ENCODE data around the gene CAPZB.

The CAPZB gene

GRCh38 chr1:19401535-19401889 lies 83.8 kb downstream of the CAPZB start:
- TF ChIP-seq MAX (IDR thresholded peaks at IDR 0.05; ENCODE audit: low read depth, low read length) (no peak), CTCF (IDR thresholded peaks at IDR 0.05; ENCODE audit: low read depth, low read length) (no peak), POLR2A (IDR thresholded peaks at IDR 0.05; ENCODE audit: extremely low read depth, insufficient read length) (no peak), MYC (IDR thresholded peaks at IDR 0.05; ENCODE audit: low read depth, low read length) (no peak)
- no peak for DNase-seq (ENCODE audit: low read depth)
- H3K4me3 ChIP-seq (ENCODE audit: low read depth, low read length) = no peak overlapping the region

GRCh38 chr1:19400875-19401534 lies 84.3 kb downstream of the CAPZB start:
- no peak overlapping the region for H3K4me3 ChIP-seq (ENCODE audit: low read depth, low read length)
- no peak for TF ChIP-seq MYC (IDR thresholded peaks at IDR 0.05; ENCODE audit: low read depth, low read length)
- TF ChIP-seq POLR2A (IDR thresholded peaks at IDR 0.05; ENCODE audit: extremely low read depth, insufficient read length) = no peak
- no peak for TF ChIP-seq MAX (IDR thresholded peaks at IDR 0.05; ENCODE audit: low read depth, low read length)
- no peak for TF ChIP-seq CTCF (IDR thresholded peaks at IDR 0.05; ENCODE audit: low read depth, low read length)
- no peak for DNase-seq (ENCODE audit: low read depth)

- TF ChIP-seq MYC (IDR thresholded peaks at IDR 0.05; ENCODE audit: low read depth, low read length) (no peak), MAX (IDR thresholded peaks at IDR 0.05; ENCODE audit: low read depth, low read length) (no peak), POLR2A (IDR thresholded peaks at IDR 0.05; ENCODE audit: extremely low read depth, insufficient read length) (no peak), CTCF (IDR thresholded peaks at IDR 0.05; ENCODE audit: low read depth, low read length) (no peak)
- no peak for DNase-seq (ENCODE audit: low read depth)
- H3K4me3 ChIP-seq (ENCODE audit: low read depth, low read length) = no peak overlapping the region
These were observed 85.1 kb downstream of the CAPZB start for GRCh38 chr1:19400192-19400611.

GRCh38 chr1:19398309-19398760 lies 87.0 kb downstream of the CAPZB start:
- TF ChIP-seq CTCF (IDR thresholded peaks at IDR 0.05; ENCODE audit: low read depth, low read length) = no peak
- TF ChIP-seq POLR2A (IDR thresholded peaks at IDR 0.05; ENCODE audit: extremely low read depth, insufficient read length) = no peak
- TF ChIP-seq MYC (IDR thresholded peaks at IDR 0.05; ENCODE audit: low read depth, low read length) = no peak
- no peak for TF ChIP-seq MAX (IDR thresholded peaks at IDR 0.05; ENCODE audit: low read depth, low read length)
- no peak for DNase-seq (ENCODE audit: low read depth)
- no peak overlapping the region for H3K4me3 ChIP-seq (ENCODE audit: low read depth, low read length)

GRCh38 chr1:19397217-19397945 lies 88.0 kb downstream of the CAPZB start:
- TF ChIP-seq POLR2A (IDR thresholded peaks at IDR 0.05; ENCODE audit: extremely low read depth, insufficient read length) = no peak
- TF ChIP-seq MAX (IDR thresholded peaks at IDR 0.05; ENCODE audit: low read depth, low read length) = no peak
- TF ChIP-seq MYC (IDR thresholded peaks at IDR 0.05; ENCODE audit: low read depth, low read length) = no peak
- no peak for TF ChIP-seq CTCF (IDR thresholded peaks at IDR 0.05; ENCODE audit: low read depth, low read length)
- no peak overlapping the region for H3K4me3 ChIP-seq (ENCODE audit: low read depth, low read length)
- no peak for DNase-seq (ENCODE audit: low read depth)

All from NB4 (cell line).